ENCODE results near the gene HLA-E. TPM values are rescaled to one million over a fixed set of nuclear protein-coding genes. Genes with fewer than 3 reads are reported as not detected.

The HLA-E gene
- total RNA-seq, 1 donor from 2014 or later: 94.9 TPM

- Mint-ChIP-seq H3K4me3 (ENCODE audit: unreplicated experiment) (no peak overlapping the region), H3K36me3 (ENCODE audit: low read depth, unreplicated experiment) (no peaks in the 10 kb centered on the region), H3K27ac (ENCODE audit: unreplicated experiment) (no peak overlapping the region), H3K4me1 (ENCODE audit: low read depth, unreplicated experiment) (peaks cover 14% of the 10 kb centered on the region), H3K27me3 (ENCODE audit: low read depth, unreplicated experiment) (no peaks in the 10 kb centered on the region), H3K9me3 (ENCODE audit: unreplicated experiment) (peaks cover 3% of the 10 kb centered on the region)
- no peak for TF ChIP-seq EZH2 (IDR thresholded peaks at IDR 0.05; ENCODE audit: insufficient read depth, low read length)
- TF ChIP-seq CTCF (IDR thresholded peaks at IDR 0.05; ENCODE audit: insufficient read depth, low read depth, low read length): no peak
- H3K4me2 ChIP-seq (ENCODE audit: low read length): peak overlapping the region; percentile 52
- peaks cover 12% of the 10 kb centered on the region for H3K4me1 ChIP-seq (ENCODE audit: insufficient read depth, low read length)
- H3K4me3 ChIP-seq (ENCODE audit: insufficient read depth, low read depth, low read length): no peak overlapping the region
- FAIRE-seq: no peak
- no peaks in the 10 kb centered on the region for H3K36me3 ChIP-seq (ENCODE audit: insufficient read depth, low read length)
- no peaks in the 10 kb centered on the region for H3K27me3 ChIP-seq (ENCODE audit: insufficient read depth, low read length)
- no peak overlapping the region for H3K9ac ChIP-seq (ENCODE audit: low read length)
- H3K27ac ChIP-seq (ENCODE audit: low read depth, low read length): no peak overlapping the region
- H3K79me2 ChIP-seq (ENCODE audit: insufficient read depth, low read length): no peaks in the 10 kb centered on the region
- peak overlapping the region; percentile 39 for H2AFZ ChIP-seq (ENCODE audit: low read depth, low read length)
- no peaks in the 10 kb centered on the region for H4K20me1 ChIP-seq (ENCODE audit: insufficient read depth, low read length)
- no peak for DNase-seq (ENCODE audit: low read depth)
- H3K9me3 ChIP-seq (ENCODE audit: insufficient read depth, low read depth, low read length): no peaks in the 10 kb centered on the region
Observed at GRCh38 chr6:30500421-30501355, 11.4 kb downstream of the HLA-E start.

- Histone ChIP-seq H3K9me3 (ENCODE audit: insufficient read depth, low read depth, low read length) (no peaks in the 10 kb centered on the region), H3K27me3 (ENCODE audit: insufficient read depth, low read length) (no peaks in the 10 kb centered on the region), H3K4me3 (ENCODE audit: insufficient read depth, low read depth, low read length) (no peak overlapping the region), H3K4me2 (ENCODE audit: low read length) (no peak overlapping the region), H3K36me3 (ENCODE audit: insufficient read depth, low read length) (no peaks in the 10 kb centered on the region), H3K27ac (ENCODE audit: low read depth, low read length) (no peak overlapping the region), H3K4me1 (ENCODE audit: insufficient read depth, low read length) (no peaks in the 10 kb centered on the region), H3K79me2 (ENCODE audit: insufficient read depth, low read length) (no peaks in the 10 kb centered on the region), H4K20me1 (ENCODE audit: insufficient read depth, low read length) (no peaks in the 10 kb centered on the region), H2AFZ (ENCODE audit: low read depth, low read length) (no peak overlapping the region), H3K9ac (ENCODE audit: low read length) (no peak overlapping the region)
- FAIRE-seq (no peak), DNase-seq (ENCODE audit: low read depth) (no peak)
- Mint-ChIP-seq H3K4me1 (ENCODE audit: low read depth, unreplicated experiment) (peaks cover 9% of the 10 kb centered on the region), H3K27ac (ENCODE audit: unreplicated experiment) (no peak overlapping the region), H3K9me3 (ENCODE audit: unreplicated experiment) (no peaks in the 10 kb centered on the region), H3K27me3 (ENCODE audit: low read depth, unreplicated experiment) (peaks cover 4% of the 10 kb centered on the region), H3K36me3 (ENCODE audit: low read depth, unreplicated experiment) (no peaks in the 10 kb centered on the region), H3K4me3 (ENCODE audit: unreplicated experiment) (no peak overlapping the region)
- TF ChIP-seq CTCF (IDR thresholded peaks at IDR 0.05; ENCODE audit: insufficient read depth, low read depth, low read length): no peak
- TF ChIP-seq EZH2 (IDR thresholded peaks at IDR 0.05; ENCODE audit: insufficient read depth, low read length): no peak
Observed at GRCh38 chr6:30507849-30508827, 18.8 kb downstream of the HLA-E start.

Measured in astrocyte (in vitro differentiated cells and primary cell).